DMS79 (cell line): ENCODE measurements around the gene KRTAP23-1.

Experiments used
- DNase-seq: peaks from one replicate; lab custom pipeline; 2025; lab: John Stamatoyannopoulos, UW

The KRTAP23-1 gene, protein sequence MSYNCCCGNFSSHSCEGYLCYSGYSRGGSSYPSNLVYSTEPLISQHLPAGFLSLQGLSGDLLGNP

DNA sequence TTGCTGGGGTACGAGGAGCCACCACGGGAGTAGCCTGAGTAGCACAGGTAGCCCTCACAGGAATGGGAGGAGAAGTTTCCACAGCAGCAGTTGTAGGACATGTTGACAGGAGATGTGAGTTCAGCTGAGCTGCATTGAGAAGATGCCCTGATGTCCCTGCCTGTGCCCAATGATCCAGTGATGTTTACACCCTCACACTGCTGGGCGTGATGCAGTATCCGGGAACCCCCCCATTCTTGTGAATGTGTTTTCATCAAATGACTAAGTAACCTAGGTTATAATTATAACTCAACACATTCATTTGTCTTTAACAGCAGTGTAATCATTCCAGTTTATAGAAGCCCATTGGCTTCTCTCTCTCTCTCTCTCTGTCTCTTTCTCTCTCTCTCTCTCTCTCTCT lies at the start of gene KRTAP23-1:
Gene KRTAP23-1, minus strand, starts transcription at position 101 of the 400 bp plus-strand sequence. Its CDS starts 0 bp downstream, at position 101.
- DNase-seq = no peak

DNA sequence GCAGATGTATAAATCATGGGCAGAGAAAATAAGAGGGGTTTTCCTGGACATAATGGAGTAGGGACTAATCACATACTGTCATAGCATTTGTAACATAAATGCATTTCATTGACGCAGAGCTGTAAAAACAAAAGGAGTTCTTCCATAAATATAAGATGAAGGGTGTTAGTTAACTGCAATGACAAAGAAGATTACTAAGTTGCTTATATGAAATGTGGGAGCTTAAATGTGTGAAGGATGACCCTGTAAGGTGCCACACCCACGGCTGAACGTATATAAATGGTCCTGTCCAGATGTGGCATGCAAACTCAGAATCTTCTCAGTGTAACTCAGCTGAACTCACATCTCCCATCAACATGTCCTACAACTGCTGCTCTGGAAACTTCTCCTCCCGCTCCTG lies 47.3 kb upstream of the KRTAP23-1 start, which contains the start of gene KRTAP13-1:
Gene KRTAP13-1, plus strand, starts transcription at position 301 of the 400 bp plus-strand sequence. Its CDS starts 56 bp downstream, at position 357.
- no peak for DNase-seq

DNA sequence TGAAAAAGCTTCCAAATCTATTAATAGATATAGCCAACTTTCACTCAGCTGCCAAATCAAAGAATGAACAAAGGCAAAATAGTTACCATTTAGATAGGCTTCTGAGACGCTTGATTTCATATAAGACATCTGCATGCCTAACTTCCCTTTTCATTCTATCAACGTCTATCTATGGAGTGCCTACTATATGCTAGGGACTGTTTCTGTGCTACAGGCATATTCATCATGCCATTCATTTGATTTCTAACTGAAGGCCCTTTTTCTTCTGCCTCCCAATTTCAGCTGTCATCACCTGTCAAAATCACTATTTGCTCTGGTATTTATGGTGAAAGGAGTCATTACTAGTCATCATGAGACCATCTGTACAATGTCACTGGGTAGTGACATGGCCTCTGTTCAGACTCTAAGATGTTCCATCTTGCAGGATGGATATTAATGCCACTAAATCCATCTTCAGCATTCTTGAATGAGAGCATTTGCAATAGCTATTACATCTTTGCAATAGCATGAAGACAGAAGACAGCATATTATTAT lies 43.2 kb upstream of the KRTAP23-1 start:
- DNase-seq = no peak

DNA sequence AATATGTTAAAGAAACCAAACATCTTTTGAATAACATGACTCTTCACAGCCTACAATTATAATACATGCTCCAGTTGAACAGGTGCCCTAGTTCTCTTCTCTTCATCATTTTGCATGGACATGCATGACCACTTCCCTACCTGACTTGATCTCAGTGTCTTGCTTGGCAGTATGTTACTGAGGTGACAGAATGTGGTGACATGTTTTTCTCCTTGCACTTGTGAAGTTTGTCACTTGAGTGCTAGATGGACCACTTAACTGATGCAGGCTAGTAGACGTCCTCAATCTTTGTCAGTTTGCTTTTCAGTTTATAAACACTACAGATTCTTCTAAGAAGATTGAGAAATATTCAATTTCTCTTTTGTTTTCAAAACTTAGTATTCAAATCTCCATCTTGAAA lies 33.8 kb upstream of the KRTAP23-1 start:
- no peak for DNase-seq

DNA sequence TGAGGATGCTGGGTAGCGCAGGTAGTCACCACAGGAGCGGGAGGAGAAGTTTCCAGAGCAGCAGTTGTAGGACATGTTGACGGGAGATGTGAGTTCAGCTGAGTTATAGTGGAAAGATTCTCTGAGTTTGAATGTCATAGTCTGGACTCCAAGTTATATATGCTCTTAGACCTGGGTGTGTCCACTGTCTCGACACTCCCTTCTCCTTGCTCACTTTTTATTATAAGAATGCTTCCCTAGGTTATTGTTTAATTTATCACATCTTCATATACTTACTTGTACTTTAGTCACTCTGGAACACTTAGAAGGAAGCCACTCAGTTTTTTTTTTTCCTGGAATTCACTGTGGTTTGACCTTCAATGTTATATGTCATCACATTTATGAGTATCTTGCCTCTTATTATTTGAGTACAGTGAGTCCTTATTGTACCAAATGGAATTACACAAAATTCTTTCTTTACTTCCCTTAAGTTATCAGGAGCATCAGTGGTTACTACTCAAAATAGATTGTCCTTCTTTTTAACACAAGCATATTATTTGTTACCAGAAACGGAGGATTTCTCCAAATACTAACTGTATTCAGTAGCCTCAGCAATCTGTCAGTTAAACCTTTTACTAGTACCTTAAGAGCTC lies 23.8 kb upstream of the KRTAP23-1 start, which contains the start of gene KRTAP13-2:
Gene KRTAP13-2, minus strand, starts transcription at position 133 of the 632 bp plus-strand sequence. Its CDS starts 58 bp downstream, at position 75.
- no peak for DNase-seq

DNA sequence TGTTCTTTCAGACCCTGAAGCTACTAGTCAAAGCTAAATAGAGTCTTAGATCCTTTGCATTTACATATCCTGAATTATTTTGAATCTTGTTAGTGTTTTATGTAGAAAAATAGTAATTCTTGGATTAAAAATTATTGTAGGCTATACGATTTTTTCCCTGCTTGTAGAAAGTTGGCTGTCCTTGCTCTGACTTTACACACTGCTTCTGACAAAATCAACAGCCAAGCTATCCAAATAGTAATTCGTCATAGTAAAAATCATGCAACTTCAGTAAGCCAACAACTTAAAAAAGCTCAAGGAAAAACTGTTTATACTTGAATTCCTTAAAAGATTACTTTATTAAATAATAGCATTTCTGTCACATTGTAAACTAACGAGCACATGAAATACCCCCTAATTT lies 7.5 kb upstream of the KRTAP23-1 start:
- DNase-seq = no peak

DNA sequence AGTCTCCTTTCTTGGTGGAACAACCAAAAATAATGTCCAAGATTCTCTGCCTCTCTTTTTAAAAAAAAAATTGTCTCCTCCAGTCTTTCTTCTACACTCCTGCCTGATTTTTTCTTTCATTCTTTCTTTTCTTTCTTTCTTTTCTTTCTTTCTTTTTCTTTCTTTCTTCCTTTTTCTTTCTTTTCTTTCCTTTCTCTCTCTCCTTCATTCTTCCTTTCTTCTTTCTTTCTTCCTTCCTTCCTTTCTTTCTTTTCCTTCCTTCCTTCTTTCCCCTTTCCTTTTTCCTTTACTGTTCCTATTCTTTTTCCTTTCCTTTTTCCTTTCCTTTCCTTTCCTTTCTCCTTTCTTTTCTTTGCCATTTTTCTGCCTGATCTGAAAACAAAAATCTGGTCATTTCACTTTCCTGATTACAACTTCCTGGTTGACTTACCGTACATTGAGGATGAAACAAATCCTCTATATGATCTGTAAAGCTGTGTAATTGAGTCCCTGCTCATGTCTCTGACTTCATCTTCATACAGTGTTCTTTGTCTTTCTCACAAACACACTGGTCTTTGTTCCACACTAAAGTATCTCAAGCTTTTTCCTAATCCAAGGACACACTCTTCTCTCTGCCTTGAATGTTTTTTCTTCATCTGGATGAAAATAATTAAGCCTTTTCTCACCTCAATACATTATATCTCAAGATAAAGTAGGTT lies 6.1 kb upstream of the KRTAP23-1 start:
- no peak for DNase-seq

DNA sequence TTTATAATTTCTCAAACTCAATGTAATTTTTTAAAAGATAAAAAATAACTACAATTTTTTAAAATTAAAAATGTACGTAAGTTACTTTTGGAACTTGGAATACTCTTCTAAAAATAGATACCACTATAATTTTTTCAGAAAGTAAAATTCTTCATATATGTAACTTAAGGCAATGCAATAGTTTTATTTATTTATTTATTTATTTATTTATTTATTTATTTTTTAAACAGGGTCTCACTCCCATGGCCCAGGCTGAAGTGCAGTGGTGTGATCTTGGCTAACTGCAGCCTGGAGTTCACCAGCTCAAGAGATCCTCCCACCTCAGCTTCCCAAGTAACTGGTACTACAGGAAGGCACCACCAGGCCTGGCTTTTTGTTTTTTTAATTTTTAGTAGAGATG lies 3.1 kb upstream of the KRTAP23-1 start:
- DNase-seq = no peak

DNA sequence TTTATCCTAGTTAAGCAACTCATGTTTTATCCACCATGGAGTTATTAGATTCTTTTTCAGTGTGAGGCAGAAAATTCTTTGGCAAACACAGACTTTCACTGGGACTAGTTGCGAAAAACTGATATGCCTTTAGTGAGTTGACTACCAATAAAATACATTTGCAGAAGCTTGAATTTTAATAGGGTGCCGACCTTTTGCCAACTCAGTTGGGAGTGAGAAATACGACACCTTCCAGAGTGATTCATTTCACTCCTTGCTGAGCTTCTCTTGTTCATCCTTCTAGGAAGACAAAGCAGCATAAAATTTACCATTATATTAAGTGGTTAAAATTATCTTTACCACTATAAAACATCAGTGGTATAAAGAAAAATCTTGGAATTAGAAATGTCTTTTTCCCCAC lies 1.2 kb upstream of the KRTAP23-1 start:
- DNase-seq = no peak

DNA sequence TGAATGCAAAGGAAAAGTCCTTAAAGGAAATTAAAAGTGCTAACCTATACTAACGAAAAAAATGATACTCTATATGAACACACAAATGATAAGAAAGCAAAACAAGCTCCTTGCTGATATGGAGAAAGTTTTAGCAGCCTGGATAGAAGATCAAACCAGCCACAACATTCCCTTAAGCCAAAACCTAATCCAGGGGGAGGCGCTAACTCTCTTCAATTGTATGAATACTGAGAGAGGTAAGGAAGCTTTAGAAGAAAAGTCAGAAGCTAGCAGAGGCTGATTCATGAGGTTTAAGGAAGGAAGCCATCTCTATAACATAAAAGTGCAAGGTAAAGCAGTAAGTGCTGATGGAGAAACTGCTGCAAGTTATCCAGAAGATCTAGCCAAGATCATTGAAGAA lies 3.4 kb downstream of the KRTAP23-1 start:
- no peak for DNase-seq

DNA sequence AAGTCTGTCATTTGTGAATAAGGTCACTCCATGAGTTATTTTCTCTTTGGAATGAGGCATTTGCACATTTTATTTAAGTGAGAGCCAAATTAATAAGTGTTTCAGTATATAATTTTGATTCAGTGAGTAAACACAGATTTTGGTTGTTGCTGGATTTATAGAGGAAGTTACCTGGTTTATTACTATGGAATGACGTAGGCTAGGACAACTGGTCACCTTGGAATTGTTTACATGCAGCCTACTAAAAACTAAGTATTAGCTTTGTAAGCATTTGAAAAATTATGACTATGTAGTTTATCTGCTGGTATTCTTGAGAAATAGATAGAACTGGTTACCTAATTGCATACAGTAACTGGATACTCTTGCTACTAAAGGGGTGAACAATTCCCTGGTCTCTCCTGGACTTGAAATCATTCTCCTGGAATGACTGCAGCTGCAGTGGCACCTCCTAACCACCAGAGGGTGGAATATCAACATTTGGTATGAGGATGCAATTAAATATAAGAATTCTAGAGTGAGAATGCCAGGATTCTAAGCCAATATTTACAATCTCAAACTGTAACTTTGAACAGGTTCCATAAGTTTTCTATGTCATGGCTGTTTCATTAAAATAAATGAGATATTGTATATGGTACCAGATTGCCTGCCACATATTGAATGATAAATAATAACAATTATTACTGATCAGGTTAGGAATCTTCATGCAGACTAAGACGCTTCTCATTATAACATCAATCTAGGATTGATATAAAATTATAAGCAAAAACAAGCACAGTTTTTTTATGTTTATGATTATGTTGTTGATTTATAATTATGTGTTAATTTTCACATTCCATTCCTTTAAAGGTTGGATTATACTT lies 7.5 kb downstream of the KRTAP23-1 start:
- no peak for DNase-seq

DNA sequence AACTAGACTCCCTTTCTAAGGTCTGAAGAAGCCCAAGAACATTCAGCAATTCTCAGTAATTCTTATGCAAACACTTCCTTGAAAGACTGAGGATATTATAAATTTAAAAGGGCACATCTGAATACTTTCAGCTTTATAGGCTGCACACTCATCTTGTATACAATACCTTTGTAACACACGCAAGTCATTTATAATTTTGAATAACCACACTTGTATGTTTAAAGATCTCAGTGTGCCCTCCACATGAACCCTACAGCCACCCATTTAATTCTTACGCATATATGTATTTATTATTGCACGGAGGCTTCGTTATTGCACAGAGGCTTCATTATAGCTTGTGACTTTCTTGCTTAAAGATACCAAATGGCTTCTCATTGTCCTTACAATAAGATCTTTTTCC lies 9.7 kb downstream of the KRTAP23-1 start:
- DNase-seq = no peak

DNA sequence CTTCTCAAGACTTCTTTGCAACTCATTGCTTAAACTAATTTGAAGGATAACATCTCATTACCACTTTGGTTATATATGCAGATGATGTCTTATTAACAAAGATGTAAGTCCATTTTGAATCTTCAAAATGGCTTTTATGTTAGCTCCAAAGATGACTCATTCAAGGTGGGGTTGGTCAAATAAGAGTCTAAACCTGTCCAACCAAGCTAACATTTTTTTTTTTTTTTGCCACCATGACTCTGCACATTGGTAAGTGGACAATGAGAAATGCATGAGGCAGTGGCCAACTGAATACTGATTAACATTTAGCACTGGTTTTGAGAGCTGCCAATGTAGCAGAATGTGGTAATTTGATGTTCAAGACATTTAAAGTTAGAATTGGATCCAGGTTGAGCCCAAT lies 10.6 kb downstream of the KRTAP23-1 start:
- no peak for DNase-seq

DNA sequence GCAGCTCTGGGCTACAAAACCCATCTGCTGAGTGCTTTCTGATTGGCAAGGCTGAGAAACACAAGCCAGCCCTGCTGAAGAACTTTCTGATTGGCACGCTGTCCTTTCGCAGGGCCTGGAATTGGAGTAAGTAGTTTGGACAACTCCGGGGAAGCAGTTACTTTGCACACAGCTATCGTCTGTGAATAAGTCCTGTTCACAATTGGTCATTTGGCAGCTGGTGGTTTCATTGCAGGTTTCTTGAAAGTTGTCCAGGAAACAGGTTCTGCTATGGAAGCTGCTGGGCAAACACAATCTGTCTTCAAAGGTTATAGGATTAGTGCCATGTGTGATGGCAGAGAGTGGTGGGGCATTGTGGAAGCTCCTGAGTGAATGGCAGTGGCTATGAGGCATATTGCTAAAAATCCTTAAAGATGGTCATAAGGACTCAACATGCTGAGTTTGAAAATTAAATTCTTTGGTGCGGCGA lies 11.1 kb downstream of the KRTAP23-1 start, which contains the start of gene KRTAP27-1:
Gene KRTAP27-1, minus strand, starts transcription at position 419 of the 469 bp plus-strand sequence. Its CDS starts 26 bp downstream, at position 393.
- DNase-seq = no peak

DNA sequence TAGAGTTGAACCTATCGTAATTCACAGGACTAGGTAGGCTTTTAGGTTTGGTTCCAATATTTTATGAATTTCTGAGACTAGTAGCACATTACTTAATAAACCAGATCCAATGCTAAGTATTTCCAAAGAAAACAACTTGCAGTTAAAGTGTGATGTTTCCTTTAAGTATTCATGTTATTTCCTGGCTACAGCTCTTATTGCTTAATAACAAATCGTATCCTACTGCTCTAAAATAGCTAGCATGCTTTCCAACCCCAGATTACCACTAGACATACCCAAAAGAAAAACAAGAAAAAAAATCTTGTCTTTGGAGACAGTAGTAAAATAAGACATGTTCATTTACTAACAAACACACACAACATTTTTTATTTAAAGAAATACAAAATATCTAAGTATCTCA lies 11.8 kb downstream of the KRTAP23-1 start:
- no peak for DNase-seq

DNA sequence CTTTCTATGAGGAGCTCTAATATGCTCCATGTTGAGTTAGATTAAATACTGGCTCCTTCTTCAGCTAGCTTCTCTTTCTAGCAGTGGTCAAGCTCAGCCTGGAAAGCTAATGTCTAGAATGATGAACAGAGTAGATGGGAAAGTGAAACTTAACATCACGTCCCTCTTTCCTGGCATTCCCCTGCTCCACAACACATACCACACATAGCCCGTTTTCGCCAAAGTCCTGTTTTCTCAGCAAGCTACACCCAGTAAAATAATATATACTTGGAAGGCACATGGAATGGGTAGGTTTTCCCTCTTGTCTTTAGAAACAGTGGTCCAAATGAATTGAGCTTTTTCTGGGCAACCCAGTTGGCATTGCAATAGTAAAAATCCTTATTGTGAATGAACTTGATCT lies 14.7 kb downstream of the KRTAP23-1 start:
- DNase-seq = no peak

DNA sequence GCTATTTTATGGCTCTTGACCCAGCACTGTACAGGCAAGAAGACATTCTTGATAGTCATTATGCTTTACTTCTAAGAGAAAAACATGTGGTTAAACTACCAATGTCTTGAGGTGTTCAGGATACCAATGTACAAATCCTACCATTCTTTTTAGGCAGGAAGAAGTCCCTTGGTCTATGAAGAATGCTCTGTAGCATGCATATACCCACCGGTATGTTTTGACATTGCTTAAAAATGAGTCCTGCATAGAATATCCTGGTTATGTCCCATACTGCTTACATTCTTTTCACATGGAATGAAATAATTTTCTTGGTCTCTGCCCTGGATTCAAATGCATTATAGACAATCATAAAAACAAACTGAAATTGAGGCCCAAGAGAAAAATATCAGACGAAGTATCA lies 15.7 kb downstream of the KRTAP23-1 start:
- DNase-seq = no peak

DNA sequence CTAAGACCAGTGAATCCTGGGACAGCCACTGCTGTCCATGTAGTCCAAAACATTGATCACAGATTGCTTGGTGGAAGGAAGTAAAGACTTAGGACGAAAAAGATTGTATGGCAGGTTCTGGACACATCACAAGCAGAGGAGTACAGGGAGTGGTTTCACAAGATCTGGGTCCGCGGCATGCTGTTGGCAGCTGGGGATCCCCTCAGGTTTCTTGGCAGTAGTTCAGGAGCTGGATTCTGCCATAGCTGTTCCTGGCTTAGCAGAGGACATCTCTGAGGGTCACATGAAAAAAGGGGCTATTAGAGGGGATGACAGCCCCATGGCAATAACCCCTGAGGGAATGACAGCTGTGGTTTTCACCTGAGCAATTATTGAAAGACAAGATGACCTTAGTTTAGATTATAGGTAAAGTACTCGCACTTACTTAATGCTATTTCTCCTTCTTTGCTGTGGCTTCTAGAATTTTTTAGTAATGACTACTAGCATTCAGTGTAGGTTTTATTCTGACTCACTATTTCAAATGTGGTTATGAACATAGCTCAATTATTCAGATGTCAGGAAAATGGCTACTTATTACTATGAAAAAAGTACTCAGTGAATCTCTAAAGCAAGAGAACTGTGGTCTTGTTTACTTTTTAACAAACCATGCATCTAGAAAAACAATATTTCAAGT lies 19.1 kb downstream of the KRTAP23-1 start:
- no peak for DNase-seq

DNA sequence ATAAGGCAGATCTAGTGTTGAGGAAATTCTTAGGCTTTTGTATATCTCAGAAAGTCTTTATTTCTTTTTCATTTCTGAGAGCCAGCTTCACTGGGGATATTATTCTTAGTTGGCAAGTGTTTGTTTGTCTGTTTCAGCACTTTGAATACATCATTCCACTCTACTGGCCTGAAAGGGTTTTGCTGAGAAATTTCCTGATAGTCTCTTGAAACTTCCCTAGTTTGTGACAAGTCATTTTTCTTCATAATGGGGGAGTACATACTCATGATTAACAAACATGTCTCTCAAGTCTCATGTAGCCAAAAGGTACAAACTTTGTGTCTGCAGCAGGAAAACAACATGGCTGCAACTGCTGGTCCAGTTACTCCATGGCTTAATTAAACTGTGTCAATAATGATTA lies 22.0 kb downstream of the KRTAP23-1 start:
- DNase-seq = no peak

DNA sequence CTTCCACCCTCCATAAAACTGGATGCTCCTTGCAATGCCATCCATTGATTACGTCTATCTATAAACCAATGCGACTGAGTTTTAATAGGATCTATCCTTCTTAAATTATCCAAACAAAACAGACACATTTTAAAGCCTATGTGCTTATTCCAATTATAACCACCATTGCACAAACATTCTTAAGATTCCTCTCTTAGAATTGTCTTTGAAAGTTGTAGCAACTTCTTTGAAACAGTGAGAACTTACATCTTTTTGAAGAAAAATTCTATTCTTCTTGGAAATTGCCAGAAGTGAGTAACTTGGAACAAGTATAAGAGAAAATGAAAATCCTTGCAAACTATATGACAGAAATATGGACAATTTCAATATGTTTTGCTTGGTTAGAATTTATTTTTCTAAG lies 28.2 kb downstream of the KRTAP23-1 start, which contains the start of gene KRTAP26-1:
Gene KRTAP26-1, minus strand, starts transcription at position 101 of the 400 bp plus-strand sequence. CDS start 280 bp downstream, outside the sequence.
- DNase-seq = no peak

DNA sequence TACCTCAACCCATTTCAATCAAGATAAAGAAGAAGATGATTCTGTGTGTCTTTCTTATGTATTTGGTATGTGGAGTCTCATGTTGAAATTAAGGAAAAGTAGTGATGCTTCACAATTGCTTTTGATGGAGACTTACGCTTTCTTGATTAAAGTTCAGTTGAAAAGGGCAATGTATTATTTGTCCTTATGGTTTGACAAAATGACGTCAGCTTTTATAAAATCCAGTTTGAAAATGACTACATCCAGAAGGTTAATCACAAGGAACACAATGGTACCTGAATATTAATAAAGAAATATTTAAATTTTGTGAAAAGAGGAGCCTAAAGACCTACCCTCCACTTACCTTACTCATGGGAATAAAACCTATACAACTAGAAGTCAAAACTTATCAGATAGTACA lies 32.7 kb downstream of the KRTAP23-1 start:
- no peak for DNase-seq
